ENCODE data around the gene NAE1. TPM values are rescaled to one million over a fixed set of nuclear protein-coding genes. Genes with fewer than 3 reads are reported as not detected.

Gene NAE1
- 93.2 and 94.8 TPM in 2 replicates for total RNA-seq

GRCh38 chr16:66830422-66831404 is at the start of gene NAE1:
Gene NAE1 (minus strand): TSS chr16:66830976. CDS start chr16:66830899, 77 bp downstream.

GRCh38 chr16:66844342-66845079 is 13.7 kb upstream of the NAE1 start, which contains the start of gene CA7:
Gene CA7 (plus strand): TSS chr16:66844414. CDS start chr16:66844488, 74 bp downstream.

DNA sequence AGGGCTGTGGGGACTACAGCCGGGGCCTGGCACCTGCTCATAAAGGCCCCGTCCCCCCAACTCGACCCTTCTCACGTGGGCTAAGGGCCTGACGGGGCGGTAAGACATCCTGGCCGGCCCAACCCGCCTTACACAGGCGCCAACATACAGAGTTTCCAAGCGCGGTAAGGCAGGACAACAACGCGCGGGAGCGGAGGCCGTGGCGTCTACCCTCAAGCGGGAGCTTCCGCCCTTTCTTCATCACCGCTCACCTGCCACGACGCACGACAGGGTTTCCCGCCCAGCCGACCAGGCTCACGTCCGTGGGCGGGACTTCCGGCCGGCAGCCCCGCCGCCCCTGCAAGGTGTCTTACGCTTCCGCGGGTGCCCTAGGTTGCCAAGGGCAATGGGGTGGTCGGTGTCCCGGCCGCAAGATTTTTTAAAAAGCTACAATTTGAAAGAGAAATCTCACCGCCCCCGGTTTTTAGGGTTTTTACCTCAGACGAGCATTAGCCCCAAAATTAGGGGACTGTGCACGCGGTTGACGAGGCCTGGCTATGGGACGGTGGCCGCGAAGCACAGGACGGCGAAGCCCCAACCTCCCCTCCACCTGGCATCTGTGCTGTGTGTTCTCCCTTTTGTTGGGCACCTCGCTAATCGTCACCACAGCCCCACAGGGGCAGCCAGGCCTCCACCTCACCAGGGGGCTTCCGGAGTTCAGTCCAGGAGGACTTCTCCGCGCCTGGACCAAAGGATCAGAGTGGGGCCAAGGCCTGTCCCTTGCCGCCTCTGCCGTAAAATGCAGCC is 29.3 kb downstream of the NAE1 start, which contains the start of gene TERB1:
TERB1 (minus strand) TSS at position 265 of the 786 bp plus-strand sequence. CDS start 4,786 bp downstream, outside the sequence.

Other genes with a start within 250 kb of the NAE1 start
- gene CMTM3, start 226.3 kb downstream of the NAE1 start, total RNA-seq, result 14.7 and 18.8 TPM in 2 replicates
- gene CMTM4, start 134.2 kb downstream of the NAE1 start, total RNA-seq, result 9.3 and 10.4 TPM in 2 replicates
- 121 and 163 TPM in 2 replicates for gene DYNC1LI2, start 79.4 kb downstream of the NAE1 start, total RNA-seq
- gene TERB1, start 29.4 kb downstream of the NAE1 start, total RNA-seq, result not detected in 2 replicates
- gene CA7, start 13.4 kb upstream of the NAE1 start, total RNA-seq, result not detected in 2 replicates
- gene PDP2, start 49.5 kb upstream of the NAE1 start, total RNA-seq, result 5.2 and 19.8 TPM in 2 replicates
- not detected in 2 replicates for gene CDH16, start 87.9 kb upstream of the NAE1 start, total RNA-seq
- gene RRAD, start 94.6 kb upstream of the NAE1 start, total RNA-seq, result 0.65 and 1.5 TPM in 2 replicates
- gene CIAO2B, start 103.4 kb upstream of the NAE1 start, total RNA-seq, result 169 and 285 TPM in 2 replicates
- 12.0 and 17.5 TPM in 2 replicates for gene CES2, start 104.5 kb upstream of the NAE1 start, total RNA-seq
- not detected in 2 replicates for gene CES3, start 130.3 kb upstream of the NAE1 start, total RNA-seq
- gene CES4A, start 157.6 kb upstream of the NAE1 start, total RNA-seq, result 0.65 and 0.91 TPM in 2 replicates
- 143 and 146 TPM in 2 replicates for gene CBFB, start 198.2 kb upstream of the NAE1 start, total RNA-seq

All from epithelial cell of umbilical artery (primary cell).